ENCODE data around the gene USP35. TPM values are rescaled to one million over a fixed set of nuclear protein-coding genes. Genes with fewer than 3 reads are reported as not detected.

The USP35 gene
- total RNA-seq, 1 experiment from 2014 or later: 12.7 TPM

- no peak for DNase-seq (ENCODE audit: low spot score)
- in situ Hi-C loops (cut with HindIII; ENCODE audit: low sequenced_read_pairs): no loop called here
Observed at GRCh38 chr11:78192911-78193351, 4.2 kb downstream of the USP35 start.

DNA sequence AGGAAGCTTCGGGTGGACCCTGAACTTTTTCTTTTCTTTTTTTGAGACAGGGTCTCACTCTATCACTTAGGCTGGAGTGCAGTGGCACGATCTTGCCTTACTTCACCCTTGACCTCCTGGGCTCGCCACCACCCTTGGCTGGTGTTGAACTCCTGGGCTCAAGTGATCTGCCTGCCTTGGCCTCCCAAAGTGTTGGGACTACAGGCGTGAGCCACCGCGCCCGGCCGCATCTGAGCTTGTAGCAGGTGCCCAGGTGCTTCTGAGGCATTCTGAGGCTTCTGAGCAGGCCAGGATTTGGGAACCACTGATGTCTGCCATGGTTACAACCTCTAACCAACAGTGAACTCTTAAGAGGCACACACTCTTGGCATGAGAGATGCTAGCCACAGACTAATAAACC, 5.1 kb downstream of the USP35 start:
- no peak for DNase-seq (ENCODE audit: low spot score)

GRCh38 chr11:78194490-78194889, 5.8 kb downstream of the USP35 start:
- in situ Hi-C loops (cut with HindIII; ENCODE audit: low sequenced_read_pairs): no loop called here
- no peak for DNase-seq (ENCODE audit: low spot score)

More for the DNA sequence above, 5.1 kb downstream of the USP35 start:
- in situ Hi-C loops (cut with HindIII; ENCODE audit: low sequenced_read_pairs): no loop called here

- in situ Hi-C loops (cut with HindIII; ENCODE audit: low sequenced_read_pairs): no loop called here
- no peak for DNase-seq (ENCODE audit: low spot score)
Observed at GRCh38 chr11:78195917-78196560, 7.3 kb downstream of the USP35 start.

GRCh38 chr11:78196661-78197091, 8.0 kb downstream of the USP35 start:
- DNase-seq (ENCODE audit: low spot score): no peak
- in situ Hi-C loops (cut with HindIII; ENCODE audit: low sequenced_read_pairs): no loop called here

DNA sequence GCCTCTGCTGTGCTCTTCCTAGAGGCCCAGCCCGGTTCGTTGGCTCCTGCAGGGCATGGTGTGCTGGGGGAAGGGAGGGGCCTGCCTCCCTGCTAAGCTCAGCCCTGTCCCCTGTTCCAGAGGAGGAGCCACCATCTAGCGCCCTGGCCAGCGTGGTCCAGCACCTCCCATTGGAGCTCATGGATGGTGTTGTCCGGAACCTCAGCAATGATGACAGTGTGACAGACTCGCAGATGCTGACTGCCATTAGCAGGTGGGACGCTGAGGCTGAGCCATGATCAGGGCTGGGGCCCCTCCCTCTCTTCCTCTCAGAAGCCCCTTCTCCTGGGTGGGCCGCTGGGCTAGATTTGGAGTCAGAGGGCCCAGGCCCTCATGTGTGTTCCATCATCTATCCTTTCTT, 9.1 kb downstream of the USP35 start:
- DNase-seq (ENCODE audit: low spot score): no peak
- in situ Hi-C loops (cut with HindIII; ENCODE audit: low sequenced_read_pairs): no loop called here

GRCh38 chr11:78199015-78199652, 10.4 kb downstream of the USP35 start:
- in situ Hi-C loops (cut with HindIII; ENCODE audit: low sequenced_read_pairs): no loop called here
- no peak for DNase-seq (ENCODE audit: low spot score)

GRCh38 chr11:78199653-78200015, 10.9 kb downstream of the USP35 start:
- DNase-seq (ENCODE audit: low spot score): no peak
- in situ Hi-C loops (cut with HindIII; ENCODE audit: low sequenced_read_pairs): no loop called here

DNA sequence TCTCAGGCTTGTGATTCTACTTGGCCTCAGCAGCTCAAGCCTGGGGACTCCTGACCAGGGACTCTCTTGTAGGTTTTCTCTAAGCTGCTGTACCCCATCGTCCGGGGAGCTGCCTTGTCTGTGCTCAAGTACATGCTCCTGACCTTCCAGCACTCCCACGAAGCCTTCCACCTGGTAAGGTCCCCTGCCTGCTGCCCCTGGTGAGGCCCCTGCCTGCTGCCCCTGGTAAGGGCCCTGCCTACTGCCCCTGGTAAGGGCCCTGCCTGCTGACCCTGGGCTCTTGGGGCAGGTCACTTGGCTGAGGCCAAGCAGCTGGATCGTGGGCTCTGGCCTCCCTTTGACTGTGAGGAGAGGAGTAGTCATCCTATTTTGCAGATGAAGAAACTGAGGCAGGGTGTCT, 11.3 kb downstream of the USP35 start:
- in situ Hi-C loops (cut with HindIII; ENCODE audit: low sequenced_read_pairs): no loop called here

DNA sequence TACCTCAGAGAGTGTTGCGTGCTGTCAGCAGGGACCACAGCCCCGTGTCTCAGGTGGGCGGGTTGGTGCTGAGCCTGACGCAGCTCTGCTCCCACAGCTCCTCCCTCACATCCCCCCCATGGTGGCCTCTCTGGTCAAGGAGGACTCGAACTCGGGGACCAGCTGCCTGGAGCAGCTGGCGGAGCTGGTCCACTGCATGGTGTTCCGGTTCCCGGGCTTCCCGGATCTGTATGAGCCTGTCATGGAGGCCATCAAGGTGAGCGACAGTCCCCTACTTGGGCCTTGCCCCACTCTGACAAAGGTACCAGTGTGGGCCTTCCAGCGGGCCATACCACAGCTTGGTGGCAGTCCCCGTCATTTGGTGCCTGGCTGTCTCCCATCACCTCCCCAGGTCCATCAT, 11.8 kb downstream of the USP35 start:
- in situ Hi-C loops (cut with HindIII; ENCODE audit: low sequenced_read_pairs): no loop called here
- DNase-seq (ENCODE audit: low spot score): no peak

More for the DNA sequence above, 11.3 kb downstream of the USP35 start:
- no peak for DNase-seq (ENCODE audit: low spot score)

DNA sequence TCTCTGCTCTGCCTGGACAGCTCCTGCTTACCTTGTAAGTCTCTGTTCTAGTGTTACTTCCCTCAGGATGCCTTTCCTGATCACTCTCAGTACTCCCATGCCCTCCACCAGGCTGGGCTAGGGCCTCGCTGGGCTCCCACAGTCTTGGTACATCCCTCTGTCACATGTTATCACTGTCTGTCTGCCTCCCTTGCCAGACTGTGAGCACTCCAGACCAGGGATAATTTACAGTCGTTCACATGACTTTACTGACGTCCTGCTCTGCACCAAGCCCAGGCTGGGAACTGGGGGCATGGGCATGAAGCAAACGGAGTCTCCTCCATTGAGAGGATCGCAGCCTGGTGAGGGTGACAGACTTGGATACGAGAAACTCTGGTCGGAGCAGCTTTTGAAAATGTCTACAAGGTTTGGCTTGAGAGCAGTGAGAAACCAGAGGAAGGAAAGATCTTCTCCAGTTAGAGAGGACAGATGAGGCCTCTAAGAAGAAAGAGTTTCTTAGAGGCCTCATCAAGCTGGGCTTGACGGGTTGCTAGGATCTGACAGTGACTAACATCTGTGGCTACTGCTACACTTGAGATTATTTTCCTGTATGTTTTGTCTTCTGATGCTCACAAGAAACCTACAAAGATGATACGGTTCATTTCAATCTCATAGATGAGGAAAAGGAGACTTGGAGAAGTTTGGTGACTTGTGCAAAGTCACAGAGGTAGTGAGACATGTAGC, 12.5 kb downstream of the USP35 start:
- in situ Hi-C loops (cut with HindIII; ENCODE audit: low sequenced_read_pairs): no loop called here
- DNase-seq (ENCODE audit: low spot score): no peak

DNA sequence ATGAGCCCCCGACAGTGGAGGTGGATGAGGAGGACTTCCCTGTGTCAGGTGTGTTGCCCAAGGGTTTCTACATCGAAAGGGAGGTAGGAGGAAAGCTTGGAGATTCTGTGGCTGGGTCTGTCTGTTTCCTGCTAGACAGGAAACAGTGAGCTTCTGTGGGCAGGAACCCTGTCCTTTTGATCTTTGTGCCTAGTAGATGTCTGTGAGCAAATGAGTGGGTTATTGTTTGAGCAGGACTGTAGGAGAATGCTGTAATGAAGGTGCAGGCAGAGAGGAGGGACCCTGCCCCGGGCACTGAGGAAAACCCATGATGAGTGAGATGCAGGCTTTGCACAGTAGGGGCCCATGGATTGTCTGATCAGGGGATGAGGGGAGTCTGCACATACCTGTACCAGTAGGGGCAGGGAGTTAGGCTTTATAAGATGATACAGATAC, 14.0 kb downstream of the USP35 start:
- in situ Hi-C loops (cut with HindIII; ENCODE audit: low sequenced_read_pairs): no loop called here

DNA sequence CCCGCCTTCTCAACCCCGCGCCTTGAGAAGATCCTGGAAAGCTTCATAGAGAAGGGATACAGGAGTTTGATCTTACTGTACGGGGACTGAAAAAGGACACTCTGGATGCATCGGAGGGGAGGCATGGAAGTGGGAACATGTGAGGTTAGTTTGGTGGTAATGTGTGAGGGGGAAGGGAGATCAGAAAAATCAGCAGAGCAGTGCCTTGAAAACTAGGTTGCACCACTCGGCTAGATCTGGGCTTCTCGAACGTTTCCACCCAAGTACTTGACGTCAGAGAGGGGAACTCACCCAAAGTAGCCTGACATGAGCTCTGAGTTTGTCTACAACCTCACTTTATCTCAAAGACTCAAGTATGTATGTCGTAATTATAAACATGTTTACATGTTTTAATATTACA, 14.5 kb downstream of the USP35 start:
- in situ Hi-C loops (cut with HindIII; ENCODE audit: low sequenced_read_pairs): no loop called here
- DNase-seq (ENCODE audit: low spot score): no peak

More for the DNA sequence above, 14.0 kb downstream of the USP35 start:
- DNase-seq (ENCODE audit: low spot score): no peak

- in situ Hi-C loops (cut with HindIII; ENCODE audit: low sequenced_read_pairs): no loop called here
- DNase-seq (ENCODE audit: low spot score): no peak
Observed at GRCh38 chr11:78205256-78205655, 16.5 kb downstream of the USP35 start.

- in situ Hi-C loops (cut with HindIII; ENCODE audit: low sequenced_read_pairs): no loop called here
- no peak for DNase-seq (ENCODE audit: low spot score)
Observed at GRCh38 chr11:78205691-78206090, 17.0 kb downstream of the USP35 start.

DNA sequence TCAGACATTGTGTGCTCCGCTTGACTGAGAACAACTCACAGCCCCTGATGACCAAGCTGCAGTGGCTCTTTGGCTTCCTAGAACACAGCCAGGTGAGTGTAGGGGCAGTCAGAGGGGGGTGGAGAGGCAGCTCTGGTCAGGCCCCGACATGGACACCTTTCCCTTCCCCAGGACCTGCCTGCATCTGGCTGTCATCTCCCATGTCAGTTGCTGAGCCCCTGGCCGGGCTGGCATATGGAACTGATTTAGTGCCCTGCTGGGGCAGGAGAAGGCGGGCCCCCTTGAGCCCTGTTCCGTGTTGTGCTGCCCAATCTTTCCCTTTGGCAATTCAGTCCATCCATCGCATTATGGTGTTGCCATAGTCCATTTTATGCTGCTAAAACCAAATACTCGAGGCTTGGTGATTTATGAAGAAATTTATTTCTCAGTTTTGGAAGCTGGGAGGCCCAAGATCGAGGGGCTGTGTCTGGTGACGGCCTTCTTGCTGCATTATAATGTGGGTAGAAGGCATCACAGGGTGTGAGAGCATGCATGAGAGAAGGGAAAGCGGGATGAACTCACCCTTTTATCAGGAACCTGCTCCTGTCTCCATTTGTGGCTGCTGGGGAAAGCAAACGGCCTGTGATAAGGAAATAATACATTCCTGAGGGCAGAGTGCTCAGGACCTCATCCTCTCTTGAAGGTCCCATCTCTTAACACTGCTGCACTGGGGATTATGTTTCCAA, 19.0 kb downstream of the USP35 start:
- no peak for DNase-seq (ENCODE audit: low spot score)
- in situ Hi-C loops (cut with HindIII; ENCODE audit: low sequenced_read_pairs): no loop called here

- no peak for DNase-seq (ENCODE audit: low spot score)
- in situ Hi-C loops (cut with HindIII; ENCODE audit: low sequenced_read_pairs): no loop called here
Observed at GRCh38 chr11:78208257-78209165, 19.8 kb downstream of the USP35 start.

- in situ Hi-C loops (cut with HindIII; ENCODE audit: low sequenced_read_pairs): no loop called here
- no peak for DNase-seq (ENCODE audit: low spot score)
Observed at GRCh38 chr11:78209478-78209877, 20.8 kb downstream of the USP35 start.
